ENCODE measurements around the gene ZFYVE21. TPM values are rescaled to one million over a fixed set of nuclear protein-coding genes. Genes with fewer than 3 reads are reported as not detected.

Gene ZFYVE21
- total RNA-seq, 1 experiment from 2014 or later, result 49.7 TPM

GRCh38 chr14:103763730-103764488 is 48.3 kb downstream of the ZFYVE21 start:
- no peak overlapping the region for H3K4me2 ChIP-seq (ENCODE audit: insufficient read depth, insufficient read length, low read length)
- H2AFZ ChIP-seq (ENCODE audit: low read length), result no peak overlapping the region
- H3K27me3 Mint-ChIP-seq (ENCODE audit: low read depth), result no peaks in the 10 kb centered on the region
- WGBS (ENCODE audit: extremely low coverage, insufficient read length, low lambda C conversion rate), result no CpG with 5 or more reads among the region's 5 CpGs
- H3K9ac ChIP-seq (ENCODE audit: extremely low read depth, insufficient read length, low read length), result no peak overlapping the region
- no peaks in the 10 kb centered on the region for H3K9me3 ChIP-seq (ENCODE audit: control insufficient read depth, low read depth, low read length)
- H3K9me3 Mint-ChIP-seq, result no peaks in the 10 kb centered on the region
- H3K4ac ChIP-seq (ENCODE audit: low read depth, low read length), result no peak overlapping the region
- no peak overlapping the region for H2BK5ac ChIP-seq (ENCODE audit: insufficient read length, low read length)
- H3K27ac Mint-ChIP-seq, result no peak overlapping the region
- H3K18ac ChIP-seq (ENCODE audit: insufficient read length, low read depth, low read length), result no peak overlapping the region
- H3K23ac ChIP-seq (ENCODE audit: insufficient read length, low read depth, low read length), result no peak overlapping the region
- no peaks in the 10 kb centered on the region for H3K79me1 ChIP-seq (ENCODE audit: insufficient read depth, low read depth, low read length, poor library complexity, severe bottlenecking)
- no peak for DNase-seq
- no peak overlapping the region for H4K5ac ChIP-seq (ENCODE audit: insufficient read length, low read depth, low read length)
- H2BK12ac ChIP-seq (ENCODE audit: insufficient read length, low read depth, low read length), result no peak overlapping the region
- H3K79me2 ChIP-seq (ENCODE audit: insufficient read depth, low read length), result no peaks in the 10 kb centered on the region
- H3K4me3 Mint-ChIP-seq, result no peak overlapping the region
- H3K23me2 ChIP-seq (ENCODE audit: insufficient read length, low read depth, low read length, poor library complexity, severe bottlenecking), result no peaks in the 10 kb centered on the region
- no peaks in the 10 kb centered on the region for H3K36me3 Mint-ChIP-seq (ENCODE audit: insufficient read depth in 1 of 3, low read depth in 3 of 3)
- TF ChIP-seq CTCF (conservative IDR thresholded peaks at IDR 0.05), result no peak
- H3K14ac ChIP-seq (ENCODE audit: insufficient read depth, low read length), result no peak overlapping the region
- H2AK5ac ChIP-seq (ENCODE audit: insufficient read length, low read length), result no peak overlapping the region
- H3T11ph ChIP-seq (ENCODE audit: low read length), result no peak overlapping the region
- H4K20me1 ChIP-seq (ENCODE audit: control insufficient read depth, insufficient read depth, insufficient read length), result no peaks in the 10 kb centered on the region
- H3K27me3 ChIP-seq (ENCODE audit: insufficient read depth, low read length), result no peaks in the 10 kb centered on the region
- no peak overlapping the region for H3K27ac ChIP-seq (ENCODE audit: insufficient read length, low read depth, low read length)
- no peak overlapping the region for H2BK15ac ChIP-seq (ENCODE audit: low read depth, low read length)
- no peak overlapping the region for H3K56ac ChIP-seq (ENCODE audit: insufficient read length, low read depth, low read length)
- H3K4me1 Mint-ChIP-seq, result peaks cover 12% of the 10 kb centered on the region in 2 experiments
- H3K4me1 ChIP-seq (ENCODE audit: insufficient read depth, low read length), result peaks cover 3% of the 10 kb centered on the region; the same call in 1 of the 2 replicates
- no peak overlapping the region for H2BK120ac ChIP-seq (ENCODE audit: low read depth, low read length, poor library complexity, severe bottlenecking)
- H4K8ac ChIP-seq (replicated peaks; ENCODE audit: insufficient read length, low read depth, low read length), result no peak overlapping the region
- no peak overlapping the region for H4K91ac ChIP-seq (ENCODE audit: insufficient read length, low read depth, low read length)
- H2BK20ac ChIP-seq (ENCODE audit: low read depth, low read length, poor library complexity, severe bottlenecking), result no peak overlapping the region
